Activated T-cell treated with anti-CD3 and anti-CD28 coated beads for 48 hours (primary cell): ENCODE data around the gene F10.
"Not testable (repeated sequence)": the region's sequence is repeated elsewhere in the genome, so short reads cannot be mapped to it uniquely, and the experiment has no call there.

Experiments used
- DNase-seq: peaks from one replicate; pipeline ENCODE4 v3.0.0-alpha.2; 2020; ENCODE audit warnings: low read depth

F10 gene

DNA sequence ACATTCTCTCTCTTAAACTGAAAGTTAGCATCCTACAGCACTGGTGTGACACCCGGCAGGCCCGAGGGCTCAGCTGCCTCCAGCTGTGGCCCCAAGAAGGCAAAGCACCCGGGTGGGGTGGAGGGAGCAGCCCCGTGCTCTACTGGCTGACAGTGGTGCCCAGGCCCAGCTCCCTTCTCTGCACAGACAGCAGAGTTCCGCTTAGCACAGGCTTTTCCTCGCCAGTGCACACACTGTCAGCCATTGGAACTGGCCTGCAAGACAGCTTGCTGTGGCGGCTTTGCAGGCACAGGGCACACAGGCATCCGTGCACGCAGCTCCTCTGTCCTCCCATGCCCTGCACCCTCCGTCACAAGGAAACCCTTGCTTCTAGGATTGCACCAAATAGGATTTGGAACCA, 20.3 kb upstream of the F10 start:
- not testable (repeated sequence) for DNase-seq

DNA sequence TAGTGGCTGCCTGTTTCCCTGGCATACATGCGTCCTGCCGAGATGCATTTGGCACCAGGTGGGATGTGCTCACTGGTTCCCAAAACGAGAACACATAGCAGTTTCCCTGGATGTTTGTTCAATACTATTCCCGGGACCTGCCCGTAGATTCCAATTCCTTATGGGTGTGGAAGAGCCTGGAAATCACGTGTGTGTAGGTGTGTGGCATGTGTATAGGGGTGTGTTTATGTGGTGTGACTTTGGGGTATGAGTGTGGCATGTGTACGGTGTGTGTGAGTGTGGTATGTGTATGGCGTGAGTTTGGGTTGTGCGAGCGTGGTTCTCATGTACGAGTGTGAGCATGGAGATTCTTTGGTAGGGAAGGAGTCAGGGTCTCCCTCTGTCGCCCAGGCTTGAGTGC, 19.9 kb upstream of the F10 start:
- DNase-seq, result no peak

DNA sequence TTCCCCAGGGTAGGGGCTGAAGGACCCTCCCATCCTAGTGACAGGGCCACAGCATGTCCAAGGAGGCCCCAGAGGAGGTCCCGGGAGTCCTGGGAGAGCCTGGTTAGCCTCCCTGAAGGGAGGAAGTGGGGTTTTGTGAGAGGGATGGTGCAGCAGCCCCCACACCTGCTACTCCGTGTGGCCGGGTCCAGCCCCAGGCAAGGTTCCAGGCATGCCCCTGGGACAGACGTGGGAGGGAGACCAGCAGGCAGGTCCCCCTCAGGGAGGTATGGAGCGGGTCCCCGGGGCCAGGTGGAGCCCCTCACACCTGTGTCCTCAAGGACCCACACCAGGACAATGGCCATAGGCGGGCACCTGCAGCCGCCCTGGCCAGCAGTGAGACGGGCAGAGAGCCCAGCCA, 19.0 kb upstream of the F10 start:
- no peak for DNase-seq

DNA sequence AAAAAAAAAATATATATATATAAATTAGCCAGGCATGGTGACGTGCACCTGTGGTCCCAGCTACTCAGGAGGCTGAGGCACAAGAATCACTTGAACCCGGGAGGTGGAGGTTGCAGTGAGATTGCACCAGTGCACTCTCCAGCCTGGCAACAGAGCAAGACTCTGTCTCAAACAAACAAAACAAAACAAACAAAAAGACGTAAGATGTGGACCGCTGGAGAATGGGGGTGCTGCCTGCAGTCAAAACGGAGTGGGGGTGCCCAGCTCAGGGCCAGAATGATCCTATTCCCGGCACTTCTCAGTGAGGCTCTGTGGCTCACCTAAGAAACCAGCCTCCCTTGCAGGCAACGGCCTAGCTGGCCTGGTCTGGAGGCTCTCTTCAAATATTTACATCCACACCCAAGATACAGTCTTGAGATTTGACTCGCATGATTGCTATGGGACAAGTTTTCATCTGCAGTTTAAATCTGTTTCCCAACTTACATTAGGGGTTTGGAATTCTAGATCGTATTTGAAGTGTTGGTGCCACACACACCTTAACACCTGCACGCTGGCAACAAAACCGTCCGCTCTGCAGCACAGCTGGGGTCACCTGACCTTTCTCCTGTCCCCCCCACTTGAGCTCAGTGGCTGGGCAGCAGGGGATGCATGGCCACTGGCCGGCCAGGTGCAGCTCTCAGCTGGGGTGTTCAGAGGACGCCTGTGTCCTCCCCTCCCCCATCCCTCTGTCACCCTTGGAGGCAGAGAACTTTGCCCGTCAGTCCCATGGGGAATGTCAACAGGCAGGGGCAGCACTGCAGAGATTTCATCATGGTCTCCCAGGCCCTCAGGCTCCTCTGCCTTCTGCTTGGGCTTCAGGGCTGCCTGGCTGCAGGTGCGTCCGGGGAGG, 17.3 kb upstream of the F10 start, which contains the start of gene F7:
Gene F7 (plus strand): TSS at position 760 of the 889 bp plus-strand sequence. CDS start 51 bp downstream, at position 811.
- no peak for DNase-seq

DNA sequence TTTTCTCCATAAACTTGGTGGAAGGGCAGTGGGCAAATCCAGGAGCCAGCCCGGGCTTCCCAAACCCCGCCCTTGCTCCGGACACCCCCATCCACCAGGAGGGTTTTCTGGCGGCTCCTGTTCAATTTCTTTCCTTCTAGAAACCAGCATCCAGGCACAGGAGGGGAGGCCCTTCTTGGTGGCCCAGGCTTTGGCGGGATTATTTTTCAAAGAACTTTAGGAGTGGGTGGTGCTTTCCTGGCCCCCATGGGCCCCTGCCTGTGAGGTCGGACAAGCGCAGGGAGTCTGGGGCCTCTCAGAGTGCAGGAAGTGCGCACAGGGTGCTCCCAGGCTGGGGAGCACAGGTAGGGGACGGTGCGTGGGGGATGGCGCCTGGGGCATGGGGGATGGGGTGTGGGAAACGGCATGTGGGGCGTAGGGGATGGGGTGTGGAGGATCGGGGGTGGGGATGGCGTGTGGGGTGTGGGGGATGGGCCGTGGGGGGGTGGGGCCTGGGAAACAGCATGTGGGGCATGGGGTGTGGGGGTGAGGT, 16.6 kb upstream of the F10 start:
- DNase-seq, result no peak

DNA sequence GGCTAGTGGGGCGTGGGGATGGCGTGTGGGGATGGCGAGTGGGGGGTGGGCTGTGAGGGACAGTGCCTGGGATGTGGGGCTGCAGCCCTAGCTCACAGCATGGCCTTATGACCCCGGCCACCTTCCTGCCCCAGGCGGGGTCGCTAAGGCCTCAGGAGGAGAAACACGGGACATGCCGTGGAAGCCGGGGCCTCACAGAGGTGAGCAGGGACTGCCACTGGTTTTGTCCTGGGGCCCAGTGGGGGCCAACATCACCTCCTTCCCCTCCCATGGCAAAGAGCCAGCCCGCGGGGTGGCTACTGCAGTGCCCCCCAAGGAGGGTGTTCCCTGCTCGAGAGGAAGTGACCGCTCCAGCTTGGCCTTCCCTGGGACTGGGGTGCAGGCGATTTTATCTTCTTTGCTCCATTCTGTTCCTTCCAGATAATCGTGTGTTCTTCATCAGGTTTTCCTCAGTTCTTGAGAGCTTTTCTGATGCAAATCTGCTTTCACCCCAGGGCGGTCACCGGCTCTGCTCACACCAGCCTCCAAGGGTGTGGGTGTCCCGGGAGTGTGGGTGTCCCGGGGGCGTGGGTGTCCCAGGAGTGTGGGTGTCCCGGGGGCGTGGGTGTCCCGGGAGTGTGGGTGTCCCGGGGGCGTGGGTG, 15.8 kb upstream of the F10 start:
- no peak for DNase-seq

DNA sequence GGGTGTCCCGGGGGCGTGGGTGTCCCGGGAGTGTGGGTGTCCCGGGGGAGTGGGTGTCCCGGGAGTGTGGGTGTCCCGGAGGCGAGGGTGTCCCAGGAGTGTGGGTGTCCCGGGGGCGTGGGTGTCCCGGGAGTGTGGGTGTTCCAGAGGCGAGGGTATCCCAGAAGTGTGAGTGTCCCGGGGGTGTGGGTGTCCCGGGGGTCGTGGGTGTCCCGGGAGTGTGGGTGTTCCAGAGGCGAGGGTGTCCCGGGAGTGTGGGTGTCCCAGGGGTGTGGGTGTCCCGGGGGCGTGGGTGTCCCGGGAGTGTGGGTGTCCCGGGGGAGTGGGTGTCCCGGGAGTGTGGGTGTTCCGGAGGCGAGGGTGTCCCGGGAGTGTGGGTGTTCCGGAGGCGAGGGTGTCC, 14.1 kb upstream of the F10 start:
- not testable (repeated sequence) for DNase-seq

DNA sequence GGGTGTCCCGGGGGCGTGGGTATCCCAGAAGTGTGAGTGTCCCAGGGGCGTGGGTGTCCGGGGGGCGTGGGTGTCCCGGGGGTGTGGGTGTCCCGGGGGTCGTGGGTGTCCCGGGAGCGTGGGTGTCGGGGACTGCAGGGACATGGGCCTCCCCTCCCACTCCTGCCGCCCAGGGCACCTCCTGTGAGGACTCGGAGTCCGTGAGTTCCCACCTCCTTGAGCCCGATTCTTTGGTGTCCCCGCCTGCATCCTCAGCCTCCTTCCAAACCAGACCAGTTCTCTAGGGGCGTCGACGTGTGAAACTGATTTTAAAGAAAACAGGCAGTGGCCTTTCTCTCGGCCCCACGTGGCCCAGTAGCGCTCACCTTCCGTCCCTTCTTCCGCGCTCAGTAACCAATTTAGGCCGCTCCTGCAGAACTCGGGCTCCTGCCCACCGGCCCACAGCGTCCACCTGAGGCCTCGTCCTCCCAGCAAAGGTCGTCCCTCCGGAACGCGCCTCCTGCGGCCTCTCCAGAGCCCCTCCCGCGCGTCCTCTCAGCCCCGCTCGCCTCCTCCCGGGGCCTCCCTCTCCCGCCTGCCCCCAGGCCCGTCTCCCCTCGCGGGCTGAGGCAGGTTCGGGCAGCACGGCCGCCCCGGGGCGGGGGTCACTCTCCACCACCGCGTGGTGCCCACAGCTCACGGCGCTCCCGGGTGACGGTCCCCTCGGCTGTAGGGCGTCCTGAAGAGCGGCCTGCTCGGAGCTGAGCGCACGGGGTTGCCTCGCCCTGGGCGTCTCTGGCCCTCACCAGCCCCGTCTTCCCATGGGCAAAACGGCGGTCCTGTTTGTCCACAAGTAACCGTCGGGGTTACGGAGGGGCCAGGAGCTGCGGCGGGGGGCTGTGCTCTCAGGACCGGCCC, 13.2 kb upstream of the F10 start:
- no peak for DNase-seq

DNA sequence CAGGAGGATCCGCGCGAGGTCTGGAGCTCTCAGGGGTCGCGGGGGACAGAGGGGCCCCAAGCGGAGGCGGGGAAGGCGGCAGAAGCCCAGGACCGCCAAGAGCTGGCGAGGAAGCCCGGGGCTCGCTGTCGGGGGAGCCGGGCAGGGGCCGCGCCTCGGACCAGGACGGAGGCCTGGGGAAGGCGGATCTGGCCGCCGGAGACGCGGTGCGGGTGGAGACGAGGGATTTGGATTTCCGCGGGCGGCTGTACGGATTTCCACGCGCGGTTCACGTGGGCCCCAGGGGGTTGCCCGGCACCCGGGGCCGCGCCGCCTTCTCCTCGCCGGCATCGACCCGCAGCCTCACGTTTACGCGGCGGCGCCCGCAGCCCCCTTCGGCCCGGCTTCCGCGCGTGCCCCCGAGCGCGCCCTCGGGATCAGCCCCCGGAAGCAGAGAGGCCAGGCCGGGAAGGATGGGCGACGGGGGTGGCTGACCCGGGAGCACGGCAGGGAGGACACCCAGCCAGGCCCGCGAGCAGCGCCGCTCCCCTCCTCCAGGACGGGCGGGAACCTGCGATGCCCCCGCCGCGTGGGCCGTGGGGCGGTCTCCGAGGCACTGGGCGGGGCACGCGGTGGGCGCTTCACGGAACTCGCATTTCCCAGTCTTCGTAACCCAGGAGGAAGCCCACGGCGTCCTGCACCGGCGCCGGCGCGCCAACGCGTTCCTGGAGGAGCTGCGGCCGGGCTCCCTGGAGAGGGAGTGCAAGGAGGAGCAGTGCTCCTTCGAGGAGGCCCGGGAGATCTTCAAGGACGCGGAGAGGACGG, 12.3 kb upstream of the F10 start:
- DNase-seq, result peak; percentile 21

DNA sequence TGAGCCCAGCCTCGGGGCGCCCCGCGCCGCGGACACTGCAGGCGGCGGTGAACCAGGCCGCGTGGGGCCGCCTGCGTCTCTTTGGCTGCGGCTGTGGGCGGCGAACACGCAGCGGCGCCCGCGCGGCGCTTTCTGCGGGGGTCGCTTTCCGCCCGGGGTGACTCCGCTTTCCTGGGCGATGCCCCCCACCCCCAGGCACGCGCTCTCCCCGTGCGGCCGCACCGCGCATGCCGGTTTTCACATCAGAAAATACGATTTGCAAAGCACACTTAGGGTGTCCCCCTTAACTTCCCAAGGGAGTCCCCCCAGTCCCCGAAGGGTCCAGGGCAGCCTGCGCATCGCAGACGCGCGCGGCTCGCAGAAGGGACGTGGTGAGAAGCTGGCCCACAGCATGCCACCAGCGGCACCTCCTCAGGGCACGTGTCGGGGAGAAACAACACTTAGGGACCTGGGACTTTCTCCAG, 11.7 kb upstream of the F10 start:
- no peak for DNase-seq

DNA sequence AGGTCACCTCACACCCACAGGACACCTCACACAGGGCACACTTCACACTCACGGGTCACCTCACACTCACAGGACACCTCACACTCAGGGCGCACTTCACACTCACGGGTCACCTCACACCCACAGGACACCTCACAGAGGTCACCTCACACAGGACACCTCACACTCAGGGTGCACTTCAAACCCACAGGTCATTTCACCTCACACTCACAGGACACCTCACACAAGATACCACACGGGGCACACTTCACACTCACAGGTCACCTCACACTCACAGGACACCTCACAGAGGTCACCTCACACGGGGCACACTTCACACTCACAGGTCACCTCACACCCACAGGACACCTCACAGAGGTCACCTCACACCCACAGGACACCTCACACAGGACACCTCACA, 10.8 kb upstream of the F10 start:
- not testable (repeated sequence) for DNase-seq

DNA sequence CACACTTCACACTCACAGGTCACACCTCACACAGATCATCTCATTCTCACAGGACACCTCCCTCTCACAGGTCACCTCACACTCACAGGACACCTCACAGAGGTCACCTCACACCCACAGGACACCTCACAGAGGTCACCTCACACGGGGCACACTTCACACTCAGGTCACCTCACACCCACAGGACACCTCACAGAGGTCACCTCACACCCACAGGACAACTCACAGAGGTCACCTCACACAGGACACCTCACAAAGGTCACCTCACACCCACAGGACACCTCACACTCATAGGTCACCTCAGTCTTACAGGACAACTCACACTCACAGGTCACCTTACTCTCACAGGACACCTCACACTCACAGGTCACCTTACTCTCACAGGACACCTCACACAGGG, 10.1 kb upstream of the F10 start:
- not testable (repeated sequence) for DNase-seq

DNA sequence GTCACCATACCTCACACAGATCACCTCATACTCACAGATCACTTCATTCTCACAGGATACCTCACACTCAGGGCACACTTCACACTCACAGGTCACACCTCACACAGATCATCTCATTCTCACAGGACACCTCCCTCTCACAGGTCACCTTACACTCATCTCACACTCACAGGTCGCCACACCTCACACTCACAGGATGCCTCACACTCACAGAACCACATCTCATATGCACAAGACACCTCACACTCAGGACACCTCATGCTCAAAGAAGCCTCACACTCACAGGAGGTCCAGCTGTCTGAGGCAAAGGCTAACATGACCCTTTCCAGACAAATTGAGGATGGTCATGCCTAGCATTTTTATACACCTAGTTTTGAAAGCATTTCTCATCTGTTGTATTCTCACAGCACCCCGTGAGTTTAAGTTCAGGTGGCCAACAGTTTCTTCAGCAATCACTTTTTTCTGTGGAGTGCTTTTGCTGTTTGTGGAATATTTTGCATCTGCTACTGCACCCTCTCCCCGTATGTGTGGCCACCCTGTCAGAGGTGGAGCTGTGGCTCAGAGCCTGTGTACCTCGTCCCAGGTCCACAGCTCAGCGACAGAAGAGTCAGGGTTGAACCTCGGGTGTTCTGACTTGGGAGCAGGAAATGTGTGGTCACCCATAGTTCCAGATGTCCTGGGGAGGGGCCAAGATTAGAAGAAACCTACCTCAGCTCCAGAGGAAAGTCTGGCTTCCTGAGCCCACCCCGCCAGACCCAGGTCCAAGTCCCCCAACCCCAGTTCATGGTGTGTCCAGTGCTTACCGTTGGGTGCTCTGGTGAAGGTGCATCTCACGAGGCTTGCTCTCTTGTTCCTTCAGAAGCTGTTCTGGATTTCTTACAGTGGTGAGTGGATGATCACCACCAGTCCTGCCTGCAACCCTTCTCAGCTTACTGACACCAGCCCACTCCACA, 9.4 kb upstream of the F10 start:
- no peak for DNase-seq

DNA sequence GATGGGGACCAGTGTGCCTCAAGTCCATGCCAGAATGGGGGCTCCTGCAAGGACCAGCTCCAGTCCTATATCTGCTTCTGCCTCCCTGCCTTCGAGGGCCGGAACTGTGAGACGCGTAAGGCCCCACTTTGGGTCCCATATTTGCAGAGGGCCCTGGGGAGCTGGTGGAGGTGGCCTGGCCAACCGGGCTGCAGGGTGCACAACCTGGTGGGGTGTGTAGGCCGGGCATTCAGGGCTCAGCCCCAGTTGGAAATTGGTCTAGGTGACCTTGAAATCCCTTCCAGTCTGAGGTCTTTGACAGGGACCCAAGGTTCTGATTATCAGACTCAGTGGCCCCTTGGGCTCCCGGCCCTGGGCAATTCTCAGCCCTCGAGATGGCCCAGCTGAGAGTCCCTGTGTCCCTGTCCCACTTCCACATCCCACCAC, 8.7 kb upstream of the F10 start:
- no peak for DNase-seq

DNA sequence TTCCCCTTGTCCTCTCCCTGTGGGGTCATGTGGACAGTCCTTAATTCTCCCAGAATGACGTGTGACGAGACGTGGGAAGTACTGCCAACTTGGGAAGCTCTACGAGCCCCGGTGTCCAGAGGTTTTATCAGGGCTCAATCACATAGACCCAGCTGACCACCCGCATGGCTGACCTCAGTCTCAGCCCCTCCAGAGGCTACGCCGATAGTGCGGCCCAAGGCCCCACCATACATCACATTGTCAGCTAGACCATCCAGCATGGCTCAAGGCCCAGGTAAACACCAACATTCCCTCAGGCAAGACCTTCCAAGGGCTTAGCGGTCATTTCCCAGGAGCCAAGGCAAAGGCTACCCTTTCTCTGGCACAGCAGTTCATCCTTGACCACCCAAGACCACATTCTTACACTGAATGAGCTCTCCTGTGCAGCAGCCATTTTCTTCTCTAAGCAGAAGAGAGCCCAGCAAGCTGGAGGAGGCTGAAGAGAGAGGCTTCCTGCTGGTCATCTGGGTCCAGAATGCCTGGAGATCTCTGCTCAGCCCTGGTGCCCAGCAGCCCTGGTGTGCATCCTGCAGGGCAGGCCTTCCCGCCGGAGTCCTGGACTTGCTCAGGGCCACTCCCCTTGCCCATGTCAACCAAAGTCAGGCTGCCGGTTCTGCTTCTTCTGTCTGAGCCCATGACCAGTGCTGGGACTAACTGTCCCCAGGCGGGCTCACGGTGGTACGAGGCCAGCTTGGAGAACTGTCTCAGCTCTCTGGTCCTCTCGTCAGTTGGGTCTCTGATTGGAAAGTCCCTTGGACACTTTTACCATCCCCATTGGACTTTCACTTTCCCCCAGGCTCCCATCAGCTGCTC, 7.9 kb upstream of the F10 start:
- DNase-seq, result no peak

DNA sequence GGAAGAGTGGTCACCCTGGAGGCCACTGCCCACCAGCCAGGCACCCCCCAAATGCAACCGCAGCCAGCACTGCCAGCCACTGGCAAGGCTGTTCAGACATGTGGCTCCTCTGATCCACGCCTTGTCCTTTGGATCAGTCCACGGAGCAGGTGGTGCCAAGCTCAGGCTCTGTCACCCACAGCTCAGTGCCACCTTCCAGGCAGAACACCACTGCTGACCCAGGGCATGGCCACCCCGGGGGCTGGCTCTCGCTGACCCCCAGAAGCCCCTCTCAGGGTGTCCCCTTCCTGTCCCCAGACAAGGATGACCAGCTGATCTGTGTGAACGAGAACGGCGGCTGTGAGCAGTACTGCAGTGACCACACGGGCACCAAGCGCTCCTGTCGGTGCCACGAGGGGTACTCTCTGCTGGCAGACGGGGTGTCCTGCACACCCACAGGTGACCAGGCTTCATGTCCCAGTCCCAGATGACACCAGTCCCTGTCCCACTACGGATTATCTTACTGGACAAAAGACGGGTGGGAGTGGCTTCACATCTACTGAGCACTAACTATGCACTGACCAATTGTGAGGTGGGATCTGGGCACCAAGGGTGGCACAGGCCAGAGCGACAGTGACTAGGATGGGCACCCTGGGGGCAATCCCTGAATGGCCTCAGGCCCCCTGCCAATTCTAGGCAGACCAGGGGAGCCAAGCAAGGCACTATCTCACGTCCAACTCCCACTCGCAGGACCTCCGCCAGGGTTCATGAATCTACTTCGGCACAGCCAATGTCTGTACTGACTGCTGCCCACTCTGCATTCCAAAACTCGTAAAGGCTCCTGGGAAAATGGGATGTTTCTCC, 7.0 kb upstream of the F10 start:
- DNase-seq, result no peak

DNA sequence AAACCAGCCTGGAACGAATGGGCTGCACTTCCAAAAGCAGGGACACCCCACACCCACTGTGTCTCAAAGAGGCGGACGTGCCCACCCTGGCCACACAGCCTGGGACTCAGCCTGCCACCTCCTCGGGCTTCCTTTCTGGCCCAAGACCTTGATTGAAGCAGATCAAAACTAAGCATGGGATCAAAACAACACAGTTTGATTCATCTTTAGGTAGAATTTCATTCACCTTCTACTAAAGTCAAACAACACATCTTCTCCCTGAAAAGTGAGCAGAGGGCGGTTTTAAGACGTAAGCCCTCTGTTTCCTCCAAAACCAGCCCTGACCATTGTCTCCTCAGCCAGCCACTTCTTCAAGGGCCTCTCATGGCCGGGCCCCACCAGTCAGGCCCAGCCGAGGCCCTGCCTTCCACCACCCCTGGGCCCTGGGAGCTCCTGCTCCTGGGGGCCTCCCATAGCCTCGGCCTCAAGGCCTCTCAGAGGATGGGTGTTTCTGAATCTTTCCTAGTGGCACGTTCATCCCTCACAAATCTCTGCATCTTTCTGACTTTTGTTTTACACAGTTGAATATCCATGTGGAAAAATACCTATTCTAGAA, 6.3 kb upstream of the F10 start:
- no peak for DNase-seq

DNA sequence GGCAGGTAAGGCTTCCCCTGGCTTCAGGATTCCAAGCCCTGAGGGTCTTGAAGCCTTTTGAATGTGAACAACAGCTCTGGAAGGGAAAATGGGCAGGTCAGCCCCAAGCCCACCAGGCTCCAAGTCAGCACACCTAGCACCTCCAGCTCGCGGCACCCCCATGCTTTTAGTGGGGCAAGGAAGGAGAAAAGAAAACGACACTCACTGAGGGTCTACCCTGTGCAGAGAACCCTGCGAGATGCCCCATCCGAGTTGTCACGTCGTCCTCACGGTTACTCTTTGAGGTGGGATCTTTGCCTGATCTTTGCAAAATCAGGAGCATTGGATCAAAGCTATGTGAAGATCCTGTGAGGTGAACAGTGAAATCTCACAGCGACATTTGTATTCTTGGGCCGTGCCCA, 5.7 kb upstream of the F10 start:
- no peak for DNase-seq
